T-cell (primary cell): Measurements from ENCODE around the gene HTRA1. TPM values are rescaled to one million over a fixed set of nuclear protein-coding genes. Genes with fewer than 3 reads are reported as not detected.

Experiments
- ATAC-seq, 4 experiments: fragments of 200-7000 bp in 3 of 4; fragments of 150-1000 bp in 1 of 4; cut with Tn5 transposase; replicated peaks in 1 of 4; 1 replicate in 3 of 4; 2 replicates in 1 of 4; pipeline ENCODE4 v1.10.0; 2021; ENCODE audit warnings: moderate library complexity in 3 of 4, mild to moderate bottlenecking in 2 of 4, moderate number of reproducible peaks in 1 of 4
- CTCF ChIA-PET, 2 donors: fragments of 300-600 bp; sonication (Branson Sonifier 250); formaldehyde crosslinking; loops; one replicate each; lab custom pipeline; 2022; ENCODE audit warnings: antibody characterized with exemption in 2 of 2; lab: Charles Lee
- POLR2A ChIA-PET, 2 donors: fragments of 300-600 bp; sonication (Branson Sonifier 250); formaldehyde crosslinking; loops; one replicate each; lab custom pipeline; 2022; ENCODE audit warnings: antibody characterized with exemption in 2 of 2; lab: Charles Lee
- DNase-seq, 35 experiments: peaks; one replicate each; pipeline versions ENCODE4 v3.0.0 to v3.0.0-alpha.2; 2013 to 2023
- H3K27ac ChIP-seq: one replicate; pipeline ENCODE4 v1.5.1; 2013; ENCODE audit warnings: low read length
- H3K27me3 ChIP-seq, 2 experiments: replicated peaks in 1 of 2; 1 replicate in 1 of 2; 2 replicates in 1 of 2; pipeline versions ENCODE4 v1.6.1 to v1.7.0; 2013; ENCODE audit warnings: low read length in 1 of 2, mixed read lengths in 1 of 2; ENCODE audit not compliant: control insufficient read depth in 2 of 2, insufficient read depth in 2 of 2; ENCODE audit errors: extremely low read depth in 1 of 2
- H3K36me3 ChIP-seq, 2 donors: 1 replicate in 1 of 2; 2 replicates in 1 of 2; pipeline versions ENCODE4 v1.6.1 to v1.7.0; 2013; ENCODE audit warnings: low read length in 1 of 2; ENCODE audit not compliant: control insufficient read depth in 2 of 2, insufficient read depth in 1 of 2; ENCODE audit errors: extremely low read depth in 1 of 2
- H3K4me1 ChIP-seq, 2 experiments: 1 replicate in 1 of 2; 2 replicates in 1 of 2; pipeline versions ENCODE4 v1.6.1 to v1.7.0; 2013; ENCODE audit warnings: low read length in 2 of 2, mixed read lengths in 1 of 2; ENCODE audit not compliant: insufficient read depth in 2 of 2, control insufficient read depth in 1 of 2; ENCODE audit errors: extremely low read depth in 1 of 2
- H3K4me3 ChIP-seq, 2 donors: 1 replicate in 1 of 2; 2 replicates in 1 of 2; pipeline versions ENCODE4 v1.5.1 to v1.7.0; 2013; ENCODE audit warnings: mild to moderate bottlenecking in 2 of 2, low read length in 1 of 2, moderate library complexity in 1 of 2; ENCODE audit not compliant: control insufficient read depth in 1 of 2; ENCODE audit errors: extremely low read depth in 1 of 2
- H3K9me3 ChIP-seq: 2 replicates; pipeline ENCODE4 v1.7.0; 2013
- H3K27ac Mint-ChIP-seq, 2 donors: one replicate each; pipeline ENCODE4 v1.8.0; 2020 to 2021; ENCODE audit warnings: mild to moderate bottlenecking in 2 of 2, mixed read lengths in 2 of 2
- H3K27me3 Mint-ChIP-seq, 2 donors: one replicate each; pipeline ENCODE4 v1.8.0; 2021 to 2022; ENCODE audit warnings: mixed read lengths in 2 of 2
- H3K36me3 Mint-ChIP-seq: one replicate; pipeline ENCODE4 v1.8.0; 2021; ENCODE audit warnings: mixed read lengths
- H3K4me1 Mint-ChIP-seq, 3 donors: one replicate each; pipeline ENCODE4 v1.8.0; 2020 to 2022; ENCODE audit warnings: mixed read lengths in 3 of 3, mild to moderate bottlenecking in 1 of 3
- H3K4me3 Mint-ChIP-seq, 3 donors: one replicate each; pipeline ENCODE4 v1.8.0; 2020 to 2022; ENCODE audit warnings: mild to moderate bottlenecking in 3 of 3, mixed read lengths in 3 of 3, moderate library complexity in 3 of 3
- H3K9me3 Mint-ChIP-seq, 3 donors: one replicate each; pipeline ENCODE4 v1.8.0; 2020 to 2022; ENCODE audit warnings: mixed read lengths in 3 of 3
- WGBS: methylation state at CpG from one replicate; pipeline ENCODE4 v1.1.5; 2013; ENCODE audit warnings: missing lambda C conversion rate; ENCODE audit not compliant: insufficient coverage; 5-methylcytosine and 5-hydroxymethylcytosine counted together
- total RNA-seq, 35 experiments: library from RNA in 6 of 35; stranded (reverse) in 6 of 35; fragments of 120-200 nt in 1 of 35; gene quantifications; one replicate each; pipeline versions ENCODE4 v1.2.1 to v1.2.4 and lab custom pipeline; 2013 to 2026

HTRA1 gene
- total RNA-seq, 5 donors from 2014 or later (not counting 1 experiment from before 2014, with no cell fraction given): 0.51 to 0.56 (median 0.55) TPM; not detected in 2

DNA sequence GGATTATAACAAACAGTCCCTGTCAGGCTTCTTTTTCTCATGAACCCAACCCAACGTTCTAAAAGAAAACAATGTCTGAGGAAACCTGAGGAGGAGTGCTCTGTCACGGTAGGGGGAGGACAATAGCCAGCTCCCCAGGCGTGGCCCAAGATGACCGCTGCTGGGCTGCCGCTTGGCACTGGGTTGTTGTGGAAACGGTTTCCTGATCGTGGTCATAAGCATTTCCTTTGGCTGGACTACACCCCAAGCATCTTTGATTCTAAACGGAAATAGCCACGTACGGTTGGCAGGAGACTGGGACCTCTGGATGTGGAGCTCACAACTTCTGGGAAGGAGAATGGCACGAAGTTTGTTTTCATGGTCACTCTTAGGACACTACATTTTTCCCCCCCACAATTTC, 68.8 kb downstream of the HTRA1 start:
- no peak for ATAC-seq
- H3K27me3 ChIP-seq: peaks cover 0 to 7% of the 10 kb centered on the region in 2 experiments
- ChIA-PET CTCF (no interaction called here), POLR2A (no interaction called here)
- Mint-ChIP-seq H3K4me3 (no peak overlapping the region), H3K27ac (no peak overlapping the region), H3K9me3 (no peaks in the 10 kb centered on the region), H3K4me1 (no peaks in the 10 kb centered on the region), H3K36me3 (no peaks in the 10 kb centered on the region), H3K27me3 (peaks cover 5 to 13% of the 10 kb centered on the region in 2 donors)
- no peak overlapping the region for H3K27ac ChIP-seq
- 43% methylated on average over 8 of the region's 11 CpGs for WGBS
- DNase-seq: peak in 1 of 35 experiments; percentile 22
- H3K36me3 ChIP-seq: no peaks in the 10 kb centered on the region
- no peaks in the 10 kb centered on the region for H3K9me3 ChIP-seq
- H3K4me1 ChIP-seq: peaks cover 0 to 3% of the 10 kb centered on the region in 2 experiments
- H3K4me3 ChIP-seq: no peak overlapping the region

DNA sequence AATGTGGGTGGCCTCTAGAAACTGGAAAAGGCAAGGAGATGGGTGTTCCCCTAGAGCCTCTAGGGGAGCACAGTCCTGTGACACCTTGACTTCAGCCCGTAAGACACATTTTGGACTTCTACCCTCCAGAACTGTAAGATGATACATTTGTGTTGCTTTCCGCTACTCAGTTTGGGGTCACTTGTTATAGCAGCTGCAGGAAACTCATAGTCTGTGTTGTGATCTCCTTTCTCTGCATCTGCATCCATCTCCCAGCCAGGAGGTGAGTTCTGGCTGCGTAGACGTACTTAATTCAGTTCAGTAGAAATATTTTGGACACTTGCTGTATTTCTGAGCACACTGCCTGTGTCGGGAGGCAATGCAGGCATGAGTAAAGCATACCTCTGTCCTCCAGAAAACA, 69.9 kb downstream of the HTRA1 start:
- H3K4me1 Mint-ChIP-seq: no peaks in the 10 kb centered on the region

DNA sequence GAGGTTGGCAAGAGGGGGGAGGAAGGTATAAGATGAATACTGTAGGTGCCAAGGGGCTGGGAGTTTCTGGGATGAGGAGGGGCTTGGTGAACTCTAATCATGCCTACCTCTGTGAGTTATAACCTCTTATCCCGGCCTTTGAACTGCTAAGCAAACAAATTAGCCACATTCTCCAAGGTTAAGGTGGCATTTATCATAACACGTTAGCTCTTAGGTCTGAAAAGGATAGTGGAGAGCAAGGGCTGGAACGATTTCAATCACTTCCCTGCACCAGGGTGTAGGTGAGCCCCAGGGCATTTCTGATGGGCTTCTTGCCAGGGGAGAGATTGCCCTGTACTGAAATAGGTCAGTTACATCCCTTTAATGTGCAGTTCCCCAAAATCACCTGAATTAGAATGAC, 70.6 kb downstream of the HTRA1 start:
- Histone ChIP-seq H3K9me3 (no peaks in the 10 kb centered on the region), H3K4me1 (peaks cover 0 to 3% of the 10 kb centered on the region in 2 experiments), H3K27ac (no peak overlapping the region), H3K36me3 (no peaks in the 10 kb centered on the region), H3K4me3 (no peak overlapping the region), H3K27me3 (peaks cover 0 to 7% of the 10 kb centered on the region in 2 experiments)
- POLR2A ChIA-PET: no interaction called here
- H3K9me3 Mint-ChIP-seq: no peaks in the 10 kb centered on the region
- CTCF ChIA-PET: no interaction called here
- no peak overlapping the region for H3K4me3 Mint-ChIP-seq
- no peak for ATAC-seq
- H3K27ac Mint-ChIP-seq: no peak overlapping the region
- peaks cover 5 to 13% of the 10 kb centered on the region in 2 donors for H3K27me3 Mint-ChIP-seq
- WGBS: 60% methylated on average over 1 of the region's 3 CpGs
- no peaks in the 10 kb centered on the region for H3K4me1 Mint-ChIP-seq
- no peaks in the 10 kb centered on the region for H3K36me3 Mint-ChIP-seq
- DNase-seq: no peak

More for the DNA sequence above, 69.9 kb downstream of the HTRA1 start:
- POLR2A ChIA-PET: no interaction called here
- H3K27me3 Mint-ChIP-seq: peaks cover 5 to 13% of the 10 kb centered on the region in 2 donors
- H3K4me3 Mint-ChIP-seq: no peak overlapping the region
- H3K9me3 ChIP-seq: no peaks in the 10 kb centered on the region
- CTCF ChIA-PET: no interaction called here
- H3K27ac ChIP-seq: no peak overlapping the region
- no peaks in the 10 kb centered on the region for H3K9me3 Mint-ChIP-seq
- H3K27me3 ChIP-seq: peaks cover 0 to 7% of the 10 kb centered on the region in 2 experiments
- H3K4me1 ChIP-seq: peaks cover 0 to 3% of the 10 kb centered on the region in 2 experiments
- H3K4me3 ChIP-seq: no peak overlapping the region
- DNase-seq (no peak), ATAC-seq (no peak)
- 100% methylated on average over 2 of the region's 5 CpGs for WGBS
- no peak overlapping the region for H3K27ac Mint-ChIP-seq
- H3K36me3 ChIP-seq: no peaks in the 10 kb centered on the region
- H3K36me3 Mint-ChIP-seq: no peaks in the 10 kb centered on the region

DNA sequence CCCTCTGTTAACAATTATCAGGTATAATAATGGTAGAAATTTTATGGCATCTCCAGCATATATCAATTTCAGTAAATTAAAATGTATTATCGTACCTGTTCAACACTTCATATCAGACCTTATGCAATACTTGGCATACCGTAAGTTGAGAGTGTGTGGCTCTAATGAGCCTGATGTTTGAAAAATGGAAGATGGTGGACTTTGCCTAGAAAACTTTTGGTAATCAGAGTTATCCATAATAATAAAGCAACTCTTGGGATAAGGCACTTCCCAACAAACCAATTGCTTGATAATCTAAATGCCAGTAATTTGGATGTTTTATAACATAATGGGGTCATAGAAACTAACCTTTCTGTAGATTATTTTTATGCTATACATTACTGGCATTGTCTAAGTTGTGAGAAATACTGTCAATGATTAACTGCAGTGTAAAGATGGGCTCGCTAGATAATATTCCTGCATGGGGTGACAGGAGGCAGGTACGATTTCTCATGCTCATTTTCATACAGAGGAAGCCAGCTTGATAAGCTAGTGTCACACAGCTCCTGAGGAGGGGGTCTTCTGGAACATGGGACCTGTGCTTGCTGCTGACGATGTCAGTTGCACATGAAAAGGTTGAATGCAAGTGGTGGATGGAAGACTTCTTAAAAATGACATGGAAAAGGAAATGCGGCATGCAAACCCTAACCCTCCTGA, 71.4 kb downstream of the HTRA1 start:
- Histone ChIP-seq H3K4me1 (peaks cover 0 to 3% of the 10 kb centered on the region in 2 experiments), H3K27me3 (peaks cover 0 to 7% of the 10 kb centered on the region in 2 experiments), H3K4me3 (no peak overlapping the region), H3K36me3 (no peaks in the 10 kb centered on the region), H3K27ac (no peak overlapping the region), H3K9me3 (no peaks in the 10 kb centered on the region)
- WGBS: 92% methylated on average over 2 of the region's 6 CpGs
- CTCF ChIA-PET: no interaction called here
- ATAC-seq (no peak), DNase-seq (no peak)
- no peak overlapping the region for H3K27ac Mint-ChIP-seq
- H3K36me3 Mint-ChIP-seq: no peaks in the 10 kb centered on the region
- POLR2A ChIA-PET: no interaction called here
- no peaks in the 10 kb centered on the region for H3K4me1 Mint-ChIP-seq
- H3K4me3 Mint-ChIP-seq: no peak overlapping the region
- H3K27me3 Mint-ChIP-seq: peaks cover 5 to 13% of the 10 kb centered on the region in 2 donors
- no peaks in the 10 kb centered on the region for H3K9me3 Mint-ChIP-seq

DNA sequence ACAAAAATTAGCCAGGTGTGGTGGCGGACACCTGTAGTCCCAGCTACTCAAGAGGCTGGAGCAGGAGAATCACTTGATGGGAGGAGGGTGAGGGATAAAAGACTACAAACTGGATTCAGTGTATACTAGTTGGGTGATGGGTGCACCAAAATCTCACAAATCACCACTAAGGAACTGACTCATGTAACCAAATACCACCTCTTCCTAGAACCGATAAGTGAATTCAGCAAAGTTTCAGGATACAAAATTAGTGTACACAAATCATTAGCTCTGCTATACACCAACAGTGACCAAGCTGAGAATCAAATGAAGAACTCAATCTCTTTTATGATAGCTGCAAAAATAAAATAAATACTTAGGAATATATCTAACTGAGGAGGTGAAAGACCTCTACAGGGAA, 76.2 kb downstream of the HTRA1 start:
- peaks cover 0 to 20% of the 10 kb centered on the region in 2 experiments for H3K4me1 ChIP-seq
- no peak overlapping the region for H3K4me3 Mint-ChIP-seq
- peaks cover 0 to 4% of the 10 kb centered on the region in 2 donors for H3K27me3 Mint-ChIP-seq
- ChIA-PET CTCF (interaction anchor here in 1 of 2 donors (1.4 kb wide), 1 partner anchor 270 kb away, joined by 3 read pairs; no protein-coding TSS in a partner anchor), POLR2A (no interaction called here)
- H3K4me3 ChIP-seq: no peak overlapping the region
- no peak overlapping the region for H3K27ac Mint-ChIP-seq
- no peaks in the 10 kb centered on the region for H3K36me3 ChIP-seq
- peaks cover 22 to 33% (median 22%) of the 10 kb centered on the region in 3 donors for H3K4me1 Mint-ChIP-seq
- no peaks in the 10 kb centered on the region for H3K9me3 ChIP-seq
- H3K27me3 ChIP-seq: no peaks in the 10 kb centered on the region
- DNase-seq: no peak
- H3K36me3 Mint-ChIP-seq: no peaks in the 10 kb centered on the region
- WGBS: no CpG with 5 or more reads among the region's 2 CpGs
- ATAC-seq: no peak
- no peaks in the 10 kb centered on the region for H3K9me3 Mint-ChIP-seq
- H3K27ac ChIP-seq: no peak overlapping the region

DNA sequence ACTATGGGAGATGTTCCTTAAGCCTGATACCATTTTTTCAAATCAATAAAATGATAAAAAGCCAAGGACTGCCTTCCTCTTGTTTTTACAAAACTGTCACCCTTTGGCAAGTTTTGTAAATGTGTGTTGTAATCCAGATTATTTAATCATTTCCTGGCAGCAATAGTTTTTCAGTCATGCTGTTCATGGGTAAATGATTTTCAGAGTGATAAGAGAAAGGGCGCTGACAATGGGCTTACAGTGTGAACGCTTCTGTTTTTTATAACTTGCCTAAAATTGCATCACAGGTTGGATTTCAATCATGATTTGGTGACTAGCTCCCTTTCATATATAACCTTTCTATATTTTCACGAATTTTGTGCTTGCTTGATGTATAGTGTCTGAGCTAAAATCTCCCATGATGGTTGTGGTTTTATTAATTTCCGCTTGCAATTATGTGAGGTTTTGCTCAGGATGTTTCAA, 80.2 kb downstream of the HTRA1 start:
- Mint-ChIP-seq H3K9me3 (no peaks in the 10 kb centered on the region), H3K36me3 (no peaks in the 10 kb centered on the region), H3K4me1 (peaks cover 37 to 59% (median 41%) of the 10 kb centered on the region in 3 donors), H3K27me3 (peaks cover 2 to 4% of the 10 kb centered on the region in 2 donors), H3K4me3 (peak overlapping the region in 1 of 3 donors; percentile 10), H3K27ac (peak overlapping the region; percentile 11 to 38)
- H3K4me1 ChIP-seq: peaks cover 0 to 47% of the 10 kb centered on the region in 2 experiments
- no peaks in the 10 kb centered on the region for H3K36me3 ChIP-seq
- CTCF ChIA-PET: interaction anchor here (0.6 to 2.2 kb wide), 2 partner anchors 24 kb away, joined by 3 to 7 read pairs; no protein-coding TSS in a partner anchor
- peak; percentile 43 to 61 (median 60) for ATAC-seq
- peak overlapping the region; percentile 65 for H3K27ac ChIP-seq
- H3K4me3 ChIP-seq: no peak overlapping the region
- POLR2A ChIA-PET: interaction anchor here in 1 of 2 donors (0.6 kb wide), 1 partner anchor 28 kb away, joined by 9 read pairs; no protein-coding TSS in a partner anchor
- H3K9me3 ChIP-seq: no peaks in the 10 kb centered on the region
- WGBS: no CpG with 5 or more reads among the region's 4 CpGs
- DNase-seq: peak in 1 of 35 experiments; percentile 42
- H3K27me3 ChIP-seq: no peaks in the 10 kb centered on the region
